IMR-90 (cell line): ENCODE data around the gene PRPS2. TPM values are rescaled to one million over a fixed set of nuclear protein-coding genes. Genes with fewer than 3 reads are reported as not detected.

Source experiments
- ATAC-seq: fragments of 200-7000 bp; cut with Tn5 transposase; 2 replicates; pipeline ENCODE4 v1.9.1; 2020; ENCODE audit warnings: low read depth, mild to moderate bottlenecking, moderate library complexity
- BruUV-seq: library from RNA; stranded (reverse); fragments of 400-500 nt; replicated peaks from 2 replicates; lab custom pipeline; 2021; lab: Mats Ljungman, UMichigan
- CTCF ChIA-PET: fragments of 300-600 bp; formaldehyde crosslinking; extraction: SDS; loops from one replicate; lab custom pipeline; 2021; ENCODE audit warnings: antibody characterized with exemption; lab: Yijun Ruan, JAX
- POLR2A ChIA-PET: fragments of 300-600 bp; sonication (Branson Sonifier 250); formaldehyde crosslinking; loops from one replicate; lab custom pipeline; 2022; ENCODE audit warnings: antibody characterized with exemption; ENCODE audit not compliant: unreplicated experiment; lab: Charles Lee
- DNase-seq: peaks from one replicate; pipeline ENCODE4 v3.0.0; 2013
- H2AFZ ChIP-seq: replicated peaks from 2 replicates; pipeline ENCODE3; 2013; ENCODE audit warnings: low read length, mild to moderate bottlenecking; ENCODE audit not compliant: poor library complexity
- H2AK5ac ChIP-seq: 2 replicates; pipeline ENCODE4 v1.6.1; 2013; ENCODE audit warnings: low read depth, low read length, inconsistent platforms
- H2AK9ac ChIP-seq: replicated peaks from 2 replicates; pipeline ENCODE3; 2013; ENCODE audit warnings: mild to moderate bottlenecking, low read depth, low read length, moderate library complexity; ENCODE audit not compliant: poor library complexity
- H2BK120ac ChIP-seq: 2 replicates; pipeline ENCODE4 v1.6.1; 2013; ENCODE audit warnings: low read depth, low read length, inconsistent platforms
- H2BK15ac ChIP-seq: 3 replicates; pipeline ENCODE4 v1.6.1; 2013; ENCODE audit warnings: low read depth, low read length, inconsistent platforms
- H2BK20ac ChIP-seq: 2 replicates; pipeline ENCODE4 v1.6.1; 2013; ENCODE audit warnings: low read depth, mild to moderate bottlenecking, inconsistent platforms, low read length, moderate library complexity
- H2BK5ac ChIP-seq: 2 replicates; pipeline ENCODE4 v1.6.1; 2013; ENCODE audit warnings: mild to moderate bottlenecking, low read depth, low read length, inconsistent platforms; ENCODE audit not compliant: poor library complexity, severe bottlenecking
- H3K14ac ChIP-seq: replicated peaks from 2 replicates; pipeline ENCODE4 v1.6.1; 2013; ENCODE audit warnings: low read depth, low read length, inconsistent platforms
- H3K18ac ChIP-seq: 2 replicates; pipeline ENCODE4 v1.6.1; 2013; ENCODE audit warnings: low read depth, low read length, control low read depth
- H3K23ac ChIP-seq: 2 replicates; pipeline ENCODE4 v1.6.1; 2013; ENCODE audit warnings: low read depth, low read length, inconsistent platforms
- H3K27ac ChIP-seq: 2 replicates; pipeline ENCODE4 v1.5.1; 2013; ENCODE audit warnings: mild to moderate bottlenecking, control low read depth, low read length; ENCODE audit not compliant: insufficient read depth
- H3K27me3 ChIP-seq: 2 replicates; pipeline ENCODE4 v1.6.1; 2013; ENCODE audit warnings: low read length; ENCODE audit not compliant: control insufficient read depth, insufficient read depth
- H3K36me3 ChIP-seq: 2 replicates; pipeline ENCODE4 v1.6.1; 2013; ENCODE audit warnings: low read length, mixed read lengths; ENCODE audit not compliant: control insufficient read depth, insufficient read depth
- H3K4ac ChIP-seq: 2 replicates; pipeline ENCODE4 v1.6.1; 2013; ENCODE audit warnings: low read depth, low read length, inconsistent platforms
- H3K4me1 ChIP-seq: 2 replicates; pipeline ENCODE4 v1.6.1; 2013; ENCODE audit warnings: low read length, mixed read lengths; ENCODE audit not compliant: control insufficient read depth, insufficient read depth
- H3K4me2 ChIP-seq: 2 replicates; pipeline ENCODE4 v1.6.1; 2013; ENCODE audit warnings: low read depth, mild to moderate bottlenecking, control low read depth, low read length, moderate library complexity
- H3K4me3 ChIP-seq: 2 replicates; pipeline ENCODE4 v1.5.1; 2013; ENCODE audit warnings: low read depth, mild to moderate bottlenecking, control low read depth, low read length, moderate library complexity; ENCODE audit not compliant: insufficient read depth
- H3K56ac ChIP-seq: 2 replicates; pipeline ENCODE4 v1.6.1; 2013; ENCODE audit warnings: low read length, inconsistent platforms; ENCODE audit not compliant: insufficient read depth; ENCODE audit errors: extremely low read depth
- H3K79me1 ChIP-seq, 2 experiments: 2 replicates each; pipeline ENCODE4 v1.6.1; 2013; ENCODE audit warnings: low read length in 2 of 2, inconsistent platforms in 1 of 2, low read depth in 1 of 2
- H3K9ac ChIP-seq: 2 replicates; pipeline ENCODE4 v1.6.1; 2013; ENCODE audit warnings: low read depth, low read length, control low read depth
- H3K9me1 ChIP-seq: 2 replicates; pipeline ENCODE4 v1.6.1; 2013; ENCODE audit warnings: low read length, inconsistent platforms; ENCODE audit not compliant: insufficient read depth
- H3K9me3 ChIP-seq: 2 replicates; pipeline ENCODE4 v1.6.1; 2013; ENCODE audit warnings: low read length; ENCODE audit not compliant: control insufficient read depth, insufficient read depth
- H4K20me1 ChIP-seq: 2 replicates; pipeline ENCODE4 v1.6.1; 2013; ENCODE audit warnings: low read length, inconsistent platforms; ENCODE audit not compliant: insufficient read depth
- H4K5ac ChIP-seq: 2 replicates; pipeline ENCODE4 v1.6.1; 2013; ENCODE audit warnings: mild to moderate bottlenecking, low read depth, low read length, control low read depth
- H4K8ac ChIP-seq, 2 experiments: 2 replicates each; pipeline ENCODE4 v1.6.1; 2013; ENCODE audit warnings: low read depth in 2 of 2, low read length in 2 of 2, control low read depth in 1 of 2, inconsistent platforms in 1 of 2
- H4K91ac ChIP-seq: 2 replicates; pipeline ENCODE4 v1.6.1; 2013; ENCODE audit warnings: low read depth, low read length, inconsistent platforms; ENCODE audit not compliant: insufficient read depth
- BHLHE40 ChIP-seq: fragments of 150-350 bp; IDR thresholded peaks from 2 replicates; pipeline ENCODE4 v1.6.1; 2016; ENCODE audit warnings: mild to moderate bottlenecking, low read depth, low read length
- CEBPB ChIP-seq: IDR thresholded peaks from 2 replicates; pipeline ENCODE4 v1.6.1; 2012; ENCODE audit warnings: low read depth, low read length, improper control_type of control experiment
- CHD1 ChIP-seq: IDR thresholded peaks from 2 replicates; pipeline ENCODE4 v1.6.1; 2012; ENCODE audit warnings: low read depth, low read length, improper control_type of control experiment
- CTCF ChIP-seq: conservative IDR thresholded peaks from 2 replicates; pipeline ENCODE4 v1.5.1; 2012; ENCODE audit warnings: mild to moderate bottlenecking, low read depth, low read length, improper control_type of control experiment
- ELK1 ChIP-seq: fragments of 150-350 bp; IDR thresholded peaks from 2 replicates; pipeline ENCODE4 v1.6.1; 2016; ENCODE audit warnings: low read depth, mild to moderate bottlenecking, low read length, moderate library complexity, borderline replicate concordance
- FOS ChIP-seq: fragments of 150-350 bp; IDR thresholded peaks from 2 replicates; pipeline ENCODE4 v1.6.1; 2016; ENCODE audit warnings: low read depth, low read length
- MAFK ChIP-seq: IDR thresholded peaks from 2 replicates; pipeline ENCODE4 v1.6.1; 2012; ENCODE audit warnings: low read depth, low read length, improper control_type of control experiment
- MAZ ChIP-seq: IDR thresholded peaks from 2 replicates; pipeline ENCODE4 v1.6.1; 2012; ENCODE audit warnings: low read depth, mild to moderate bottlenecking, low read length, improper control_type of control experiment, moderate library complexity, borderline replicate concordance
- MXI1 ChIP-seq: IDR thresholded peaks from 2 replicates; pipeline ENCODE4 v1.6.1; 2012; ENCODE audit warnings: low read depth, mild to moderate bottlenecking, low read length, moderate library complexity, borderline replicate concordance
- NFE2L2 ChIP-seq: fragments of 150-350 bp; IDR thresholded peaks from 2 replicates; pipeline ENCODE4 v1.6.1; 2016; ENCODE audit warnings: low read depth, mild to moderate bottlenecking, low read length
- POLR2A ChIP-seq: IDR thresholded peaks from 2 replicates; pipeline ENCODE4 v1.6.1; 2012; ENCODE audit warnings: mild to moderate bottlenecking, low read depth, low read length
- RAD21 ChIP-seq: IDR thresholded peaks from 2 replicates; pipeline ENCODE4 v1.6.1; 2012; ENCODE audit warnings: low read length, improper control_type of control experiment
- RCOR1 ChIP-seq: IDR thresholded peaks from 2 replicates; pipeline ENCODE4 v1.6.1; 2012; ENCODE audit warnings: mild to moderate bottlenecking, low read length, improper control_type of control experiment; ENCODE audit not compliant: insufficient replicate concordance
- RFX5 ChIP-seq: IDR thresholded peaks from 2 replicates; pipeline ENCODE4 v1.8.0; 2012; ENCODE audit warnings: low read depth, mild to moderate bottlenecking, low read length, moderate library complexity
- SMC3 ChIP-seq: fragments of 150-350 bp; IDR thresholded peaks from 2 replicates; pipeline ENCODE4 v1.6.1; 2016; ENCODE audit warnings: low read depth, mild to moderate bottlenecking, antibody characterized with exemption, low read length, moderate library complexity
- USF2 ChIP-seq: fragments of 150-350 bp; IDR thresholded peaks from 2 replicates; pipeline ENCODE4 v1.6.1; 2017; ENCODE audit warnings: mild to moderate bottlenecking, antibody characterized with exemption, low read length, low read depth
- WGBS, 2 experiments: methylation state at CpG; one replicate each; pipeline versions ENCODE4 v1.1.5 to v1.1.7; 2013; ENCODE audit warnings: missing lambda C conversion rate in 2 of 2; ENCODE audit not compliant: insufficient read length in 1 of 2; ENCODE audit errors: extremely low coverage in 2 of 2; 5-methylcytosine and 5-hydroxymethylcytosine counted together
- dilution Hi-C: fragments of 300-500 bp; cut with HindIII; formaldehyde crosslinking; loops from one replicate; pipeline ENCODE4 v1.14.3; 2018; ENCODE audit warnings: low sequenced_read_pairs; ENCODE audit not compliant: unreplicated experiment
- in situ Hi-C: fragments of 300-500 bp; cut with MboI; formaldehyde crosslinking; loops from 3 replicates; pipeline ENCODE4 v1.14.3; 2019; ENCODE audit warnings: low sequenced_read_pairs, inconsistent platforms, mixed read lengths
- intact Hi-C: fragments of 100-400 bp; cut with micrococcal nuclease; formaldehyde crosslinking; loops from 2 replicates; pipeline ENCODE4 v1.10.0; 2022
- polyA plus RNA-seq, 3 experiments: library from polyadenylated mRNA; depleted of rRNA; stranded (reverse); fragments of >200 nt; gene quantifications; 2 replicates each; pipeline ENCODE4 v1.2.3, GENCODE V29; 2012; ENCODE audit warnings: low replicate concordance in 1 of 3
- total RNA-seq: library from RNA; depleted of rRNA; stranded (reverse); fragments of >200 nt; gene quantifications from 2 replicates; pipeline ENCODE4 v1.2.3, GENCODE V29; 2012

The PRPS2 gene
- total and polyA plus RNA-seq, 2 of the 4 experiments (the other 2 are of a cell fraction), result 20.4 to 48.0 TPM

- Histone ChIP-seq H3K4me1 (no peaks in the 10 kb centered on the region), H4K5ac (no peak overlapping the region), H2AFZ (no peak overlapping the region), H4K8ac (no peak overlapping the region), H3K56ac (no peak overlapping the region), H3K27ac (no peak overlapping the region), H2AK9ac (no peak overlapping the region), H3K9me1 (no peaks in the 10 kb centered on the region), H3K23ac (no peak overlapping the region), H2BK20ac (no peak overlapping the region), H3K27me3 (no peaks in the 10 kb centered on the region; the same call in 1 of the 2 replicates), H3K79me1 (no peaks in the 10 kb centered on the region), H4K20me1 (no peaks in the 10 kb centered on the region), H2BK15ac (no peak overlapping the region), H3K18ac (no peak overlapping the region), H3K4ac (no peak overlapping the region), H3K9ac (no peak overlapping the region), H3K4me3 (no peak overlapping the region), H2BK5ac (no peak overlapping the region), H3K14ac (no peak overlapping the region), H4K91ac (no peak overlapping the region), H3K36me3 (no peaks in the 10 kb centered on the region), H3K4me2 (no peak overlapping the region), H2AK5ac (no peak overlapping the region), H3K9me3 (no peaks in the 10 kb centered on the region; the same call in 1 of the 2 replicates), H2BK120ac (no peak overlapping the region)
- dilution Hi-C loops (no loop called here), intact Hi-C loops (no loop called here), in situ Hi-C loops (no loop called here)
- WGBS, 2 experiments, result no CpG with 5 or more reads among the region's 6 CpGs
- DNase-seq, result no peak
- no peak for TF ChIP-seq MXI1
- TF ChIP-seq MAZ, result no peak
- no peak for TF ChIP-seq RAD21
- no peak for TF ChIP-seq NFE2L2
- no peak for TF ChIP-seq BHLHE40
- no peak for TF ChIP-seq SMC3
- no peak for TF ChIP-seq RFX5
- no peak for TF ChIP-seq FOS
- TF ChIP-seq CHD1, result no peak
- no peak for TF ChIP-seq MAFK
- no peak for TF ChIP-seq ELK1
- TF ChIP-seq POLR2A, result no peak
- TF ChIP-seq RCOR1, result no peak
- TF ChIP-seq USF2, result no peak
- no peak for TF ChIP-seq CTCF
- no peak for TF ChIP-seq CEBPB
- ChIA-PET CTCF (no interaction called here), POLR2A (no interaction called here)
- no TSS peak for BruUV-seq
- ATAC-seq, result no peak
These were observed 52.6 kb downstream of the PRPS2 start for GRCh38 chrX:12843668-12844279.
